Fibroblast of lung (primary cell): ENCODE measurements around the gene KCNQ1OT1. TPM values are rescaled to one million over a fixed set of nuclear protein-coding genes. Genes with fewer than 3 reads are reported as not detected.

Experiments
- DNase-seq, 2 donors: peaks; one replicate each; pipeline versions ENCODE4 v3.0.0 to v3.0.0-alpha.2; 2010; ENCODE audit warnings: low read depth in 2 of 2
- H2AFZ ChIP-seq: 2 replicates; pipeline ENCODE4 v1.5.1; 2012; ENCODE audit warnings: low read length, control low read depth, inconsistent platforms
- H3K27ac ChIP-seq: 2 replicates; pipeline ENCODE4 v1.5.1; 2011; ENCODE audit warnings: low read length, control low read depth; ENCODE audit not compliant: insufficient read depth
- H3K27me3 ChIP-seq: 2 replicates; pipeline ENCODE4 v1.5.1; 2011; ENCODE audit warnings: mild to moderate bottlenecking, low read length; ENCODE audit not compliant: control insufficient read depth, insufficient read depth
- H3K36me3 ChIP-seq: 2 replicates; pipeline ENCODE4 v1.5.1; 2011; ENCODE audit warnings: low read length; ENCODE audit not compliant: control insufficient read depth, insufficient read depth
- H3K4me1 ChIP-seq: 2 replicates; pipeline ENCODE4 v1.5.1; 2011; ENCODE audit warnings: low read length; ENCODE audit not compliant: control insufficient read depth, insufficient read depth; ENCODE audit errors: extremely low read depth
- H3K4me2 ChIP-seq: 2 replicates; pipeline ENCODE4 v1.5.1; 2011; ENCODE audit warnings: low read length, control low read depth; ENCODE audit not compliant: insufficient read depth; ENCODE audit errors: extremely low read depth
- H3K4me3 ChIP-seq, 4 experiments: fragments of 200-600 bp in 1 of 4; sonication (generic) in 1 of 4; replicated peaks in 1 of 4; 2 replicates each; pipeline ENCODE4 v1.5.1; 2011 to 2016; ENCODE audit warnings: low read length in 4 of 4, low read depth in 3 of 4, mild to moderate bottlenecking in 3 of 4, control low read depth in 2 of 4, inconsistent platforms in 1 of 4, mixed read lengths in 1 of 4; ENCODE audit not compliant: insufficient read depth in 1 of 4; ENCODE audit errors: control extremely low read depth in 1 of 4
- H3K79me2 ChIP-seq: 2 replicates; pipeline ENCODE4 v1.5.1; 2012; ENCODE audit warnings: mild to moderate bottlenecking, low read length, inconsistent platforms; ENCODE audit not compliant: control insufficient read depth, insufficient read depth
- H3K9ac ChIP-seq: 2 replicates; pipeline ENCODE4 v1.5.1; 2011; ENCODE audit warnings: mild to moderate bottlenecking, low read length, control low read depth; ENCODE audit not compliant: insufficient read depth
- H3K9me3 ChIP-seq: 2 replicates; pipeline ENCODE4 v1.5.1; 2012; ENCODE audit warnings: low read depth, low read length; ENCODE audit not compliant: control insufficient read depth, insufficient read depth
- H4K20me1 ChIP-seq: 2 replicates; pipeline ENCODE4 v1.5.1; 2011; ENCODE audit warnings: low read length; ENCODE audit not compliant: control insufficient read depth, insufficient read depth; ENCODE audit errors: extremely low read depth
- CTCF ChIP-seq, 2 donors: IDR thresholded peaks in 1 of 2; conservative IDR thresholded peaks in 1 of 2; 1 replicate in 1 of 2; 2 replicates in 1 of 2; pipeline ENCODE4 v1.5.1; 2011 to 2012; ENCODE audit warnings: low read length in 2 of 2, control low read depth in 1 of 2, inconsistent platforms in 1 of 2, low read depth in 1 of 2, mild to moderate bottlenecking in 1 of 2
- EZH2 ChIP-seq: IDR thresholded peaks from 2 replicates; pipeline ENCODE4 v1.5.1; 2012; ENCODE audit warnings: low read length, control low read depth, mild to moderate bottlenecking; ENCODE audit errors: missing control alignments
- polyA plus RNA-seq, 2 donors: library from polyadenylated mRNA; depleted of rRNA in 1 of 2; stranded (reverse) in 1 of 2; unstranded in 1 of 2; fragments of >200 nt; gene quantifications; 2 replicates each; pipeline ENCODE4 v1.2.1, GENCODE V29; 2011 to 2012; ENCODE audit warnings: missing spikeins in 1 of 2
- total RNA-seq: library from RNA; depleted of rRNA; stranded (reverse); fragments of >200 nt; gene quantifications from 2 replicates; pipeline ENCODE4 v1.2.1, GENCODE V29; 2014

Gene KCNQ1OT1
- total and polyA plus RNA-seq, 2 donors (not counting 1 experiment from before 2014, with no cell fraction given): 0.11 to 1.8 TPM

- Histone ChIP-seq H4K20me1 (no peaks in the 10 kb centered on the region), H3K9me3 (no peaks in the 10 kb centered on the region), H3K79me2 (no peaks in the 10 kb centered on the region), H3K4me2 (no peak overlapping the region), H3K9ac (no peak overlapping the region), H3K27ac (no peak overlapping the region), H3K4me1 (no peaks in the 10 kb centered on the region), H3K4me3 (no peak overlapping the region), H3K27me3 (peaks cover 9% of the 10 kb centered on the region), H2AFZ (no peak overlapping the region), H3K36me3 (no peaks in the 10 kb centered on the region)
- DNase-seq: no peak
- TF ChIP-seq CTCF (conservative IDR thresholded peaks at IDR 0.05 in 1 of 2, IDR thresholded peaks at IDR 0.05 in 1 of 2; ENCODE audit: low read depth in 1 of 2, low read length in 2 of 2) (no peak), EZH2 (no peak)
These were observed 31.6 kb upstream of the KCNQ1OT1 start for GRCh38 chr11:2731130-2732125.

GRCh38 chr11:2730272-2731129, 30.7 kb upstream of the KCNQ1OT1 start:
- no peak for DNase-seq
- no peaks in the 10 kb centered on the region for H3K4me1 ChIP-seq
- no peaks in the 10 kb centered on the region for H3K36me3 ChIP-seq
- H2AFZ ChIP-seq: no peak overlapping the region
- H3K27me3 ChIP-seq: peaks cover 9% of the 10 kb centered on the region
- H3K27ac ChIP-seq: no peak overlapping the region
- no peaks in the 10 kb centered on the region for H3K9me3 ChIP-seq
- no peaks in the 10 kb centered on the region for H3K79me2 ChIP-seq
- H3K4me2 ChIP-seq: no peak overlapping the region
- H4K20me1 ChIP-seq: no peaks in the 10 kb centered on the region
- H3K4me3 ChIP-seq: no peak overlapping the region
- TF ChIP-seq CTCF (conservative IDR thresholded peaks at IDR 0.05 in 1 of 2, IDR thresholded peaks at IDR 0.05 in 1 of 2; ENCODE audit: low read depth in 1 of 2, low read length in 2 of 2): no peak
- no peak for TF ChIP-seq EZH2
- no peak overlapping the region for H3K9ac ChIP-seq

- Histone ChIP-seq H3K4me1 (no peaks in the 10 kb centered on the region), H3K4me3 (no peak overlapping the region), H3K9me3 (no peaks in the 10 kb centered on the region), H3K27me3 (peaks cover 9% of the 10 kb centered on the region), H3K79me2 (no peaks in the 10 kb centered on the region), H3K9ac (no peak overlapping the region), H3K36me3 (no peaks in the 10 kb centered on the region), H2AFZ (no peak overlapping the region), H4K20me1 (no peaks in the 10 kb centered on the region), H3K4me2 (no peak overlapping the region), H3K27ac (no peak overlapping the region)
- TF ChIP-seq EZH2: no peak
- TF ChIP-seq CTCF (conservative IDR thresholded peaks at IDR 0.05 in 1 of 2, IDR thresholded peaks at IDR 0.05 in 1 of 2; ENCODE audit: low read depth in 1 of 2, low read length in 2 of 2): no peak
- no peak for DNase-seq
These were observed 30.0 kb upstream of the KCNQ1OT1 start for GRCh38 chr11:2729841-2730240.
